ENCODE measurements around the gene PPM1H. TPM values are rescaled to one million over a fixed set of nuclear protein-coding genes. Genes with fewer than 3 reads are reported as not detected.

Gene PPM1H
- total RNA-seq, 4 donors from 2014 or later: 1.1 to 2.4 (median 1.7) TPM

DNA sequence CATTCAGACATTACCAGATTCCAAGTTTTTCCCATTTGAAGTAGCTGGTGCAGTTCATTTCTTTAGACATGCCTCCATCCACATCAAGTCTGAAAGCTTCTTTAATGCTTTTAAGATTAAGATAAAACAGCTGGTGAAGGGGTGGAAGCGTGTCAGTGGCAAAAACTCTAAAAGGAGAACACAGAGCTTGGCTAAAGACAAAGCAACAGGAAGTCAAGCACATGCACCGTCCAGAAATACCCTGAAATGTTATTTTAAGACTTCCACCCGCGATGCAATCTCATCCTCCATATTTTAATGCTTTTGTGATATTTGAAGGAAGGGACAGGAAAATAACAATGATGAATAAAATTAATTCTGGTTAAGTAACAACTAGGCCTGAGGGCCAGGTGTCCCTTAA is 31.8 kb downstream of the PPM1H start:
- intact Hi-C loops (cut with DNase I; ENCODE audit: low total_unique reads): no loop called here
- TF ChIP-seq POLR2A (IDR thresholded peaks at IDR 0.05): no peak
- WGBS, 2 donors: 60% methylated on average over 4 of the region's 4 CpGs
- no peak overlapping the region for H3K4me3 ChIP-seq (ENCODE audit: low read depth, poor library complexity, severe bottlenecking)
- DNase-seq (ENCODE audit: low spot score in 2 of 2): no peak

DNA sequence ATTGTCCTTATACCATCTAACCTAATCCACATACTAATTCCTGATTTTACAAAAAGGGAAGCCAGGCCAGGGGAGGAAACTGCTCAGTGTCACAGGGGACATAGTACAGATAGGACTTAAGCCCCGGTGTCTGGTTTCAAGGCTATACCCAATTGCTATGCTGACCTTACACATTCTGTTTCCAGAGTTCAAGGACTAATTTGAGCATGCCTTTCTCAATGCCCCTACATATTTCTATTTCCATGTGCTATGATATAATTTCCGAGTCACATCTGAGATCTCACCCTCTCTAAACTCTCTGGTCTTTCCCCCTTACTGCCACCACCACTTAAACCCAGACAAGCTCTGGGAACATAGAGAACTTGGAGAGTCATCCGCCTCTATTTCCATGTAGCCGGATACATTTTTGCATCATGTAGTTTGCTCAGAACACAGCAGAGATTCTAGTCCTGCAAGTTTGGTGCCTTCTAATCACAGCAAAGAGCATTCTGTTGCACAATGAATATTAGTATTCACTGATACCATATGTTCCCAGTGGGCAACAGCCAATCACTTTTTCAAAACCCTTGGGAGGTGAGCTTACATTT is 34.2 kb downstream of the PPM1H start:
- TF ChIP-seq CTCF (IDR thresholded peaks at IDR 0.05) (no peak), POLR2A (IDR thresholded peaks at IDR 0.05) (no peak)
- intact Hi-C loops (cut with DNase I; ENCODE audit: low total_unique reads): no loop called here
- no peak overlapping the region for H3K4me3 ChIP-seq (ENCODE audit: low read depth, poor library complexity, severe bottlenecking)
- DNase-seq (ENCODE audit: low spot score in 2 of 2): no peak
- 62 to 77% methylated on average over 4 of the region's 4 CpGs for WGBS, 2 donors

DNA sequence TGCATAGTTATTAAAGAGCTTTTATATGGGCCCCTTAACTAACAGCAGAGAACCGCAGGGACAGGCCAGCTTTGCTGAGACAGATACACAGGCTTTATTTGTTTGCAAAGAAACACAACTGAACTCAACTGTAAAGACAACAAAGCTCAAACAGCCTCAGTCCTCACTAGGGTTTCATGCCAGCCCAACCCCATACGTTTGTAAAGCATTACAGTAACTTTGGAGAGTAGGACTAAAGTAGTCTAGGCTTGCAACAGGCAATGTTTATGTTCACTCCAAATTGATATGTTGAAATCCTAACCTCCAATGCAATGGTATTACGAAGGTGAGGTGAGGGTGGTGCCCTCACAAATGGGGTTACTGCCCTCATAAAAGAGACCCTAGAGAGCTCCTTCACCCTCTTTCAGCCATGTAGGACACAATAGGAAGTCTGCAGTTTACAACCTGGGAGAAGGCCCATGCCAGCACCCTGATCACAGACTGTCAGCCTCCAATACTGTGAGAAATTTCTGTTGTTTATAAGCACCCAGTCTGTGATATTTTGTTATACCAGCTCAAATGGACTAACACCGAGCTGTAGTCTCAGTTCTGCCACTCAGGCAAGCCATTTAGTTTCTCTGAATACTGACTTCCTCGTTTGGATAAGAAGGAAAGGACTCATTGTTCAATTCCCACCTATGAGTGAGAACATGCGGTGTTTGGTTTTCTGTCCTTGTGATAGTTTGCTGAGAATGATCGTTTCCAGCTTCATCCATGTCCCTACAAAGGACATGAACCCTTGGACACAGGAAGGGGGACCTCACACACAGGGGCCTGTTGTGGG is 35.2 kb downstream of the PPM1H start:
- no peak overlapping the region for H3K4me3 ChIP-seq (ENCODE audit: low read depth, poor library complexity, severe bottlenecking)
- TF ChIP-seq CTCF (IDR thresholded peaks at IDR 0.05): no peak
- no peak for TF ChIP-seq POLR2A (IDR thresholded peaks at IDR 0.05)
- DNase-seq (ENCODE audit: low spot score in 2 of 2): no peak
- intact Hi-C loops (cut with DNase I; ENCODE audit: low total_unique reads): no loop called here
- 67 to 70% methylated on average over 7 of the region's 7 CpGs for WGBS, 2 donors

GRCh38 chr12:62898526-62898925 is 36.4 kb downstream of the PPM1H start:
- TF ChIP-seq POLR2A (IDR thresholded peaks at IDR 0.05) (no peak), CTCF (IDR thresholded peaks at IDR 0.05) (no peak)
- WGBS, 2 donors: 47 to 52% methylated on average over 2 of the region's 2 CpGs
- DNase-seq (ENCODE audit: low spot score in 2 of 2): no peak
- intact Hi-C loops (cut with DNase I; ENCODE audit: low total_unique reads): no loop called here
- no peak overlapping the region for H3K4me3 ChIP-seq (ENCODE audit: low read depth, poor library complexity, severe bottlenecking)

GRCh38 chr12:62895351-62895877 is 39.5 kb downstream of the PPM1H start:
- no peak overlapping the region for H3K4me3 ChIP-seq (ENCODE audit: low read depth, poor library complexity, severe bottlenecking)
- WGBS, 2 donors: 73 to 83% methylated on average over 2 of the region's 2 CpGs
- no peak for TF ChIP-seq CTCF (IDR thresholded peaks at IDR 0.05)
- TF ChIP-seq POLR2A (IDR thresholded peaks at IDR 0.05): no peak
- no peak for DNase-seq (ENCODE audit: low spot score in 2 of 2)
- intact Hi-C loops (cut with DNase I; ENCODE audit: low total_unique reads): no loop called here

- intact Hi-C loops (cut with DNase I; ENCODE audit: low total_unique reads): no loop called here
- WGBS, 2 donors: 89 to 100% methylated on average over 1 of the region's 1 CpG
- no peak overlapping the region for H3K4me3 ChIP-seq (ENCODE audit: low read depth, poor library complexity, severe bottlenecking)
- TF ChIP-seq POLR2A (IDR thresholded peaks at IDR 0.05) (no peak), CTCF (IDR thresholded peaks at IDR 0.05) (no peak)
- DNase-seq (ENCODE audit: low spot score in 2 of 2): no peak
Measured at GRCh38 chr12:62893276-62893675, 41.7 kb downstream of the PPM1H start.

Measured in lower leg skin (tissue), 4 donors.